Colon (tissue), 2 donors: ENCODE measurements around the gene MIPOL1.

Experiments used
- FAIRE-seq: peaks from 2 replicates; lab custom pipeline; 2012; peaks lifted over from hg19 to GRCh38; lab: Jason Lieb, UNC
- donor health status: control.
- donor health status: control.

The MIPOL1 gene

GRCh38 chr14:37464192-37464858 is 266.6 kb downstream of the MIPOL1 start:
- no peak for FAIRE-seq

- FAIRE-seq, result peak; percentile 68
Measured at GRCh38 chr14:37466003-37466622, 268.4 kb downstream of the MIPOL1 start.

DNA sequence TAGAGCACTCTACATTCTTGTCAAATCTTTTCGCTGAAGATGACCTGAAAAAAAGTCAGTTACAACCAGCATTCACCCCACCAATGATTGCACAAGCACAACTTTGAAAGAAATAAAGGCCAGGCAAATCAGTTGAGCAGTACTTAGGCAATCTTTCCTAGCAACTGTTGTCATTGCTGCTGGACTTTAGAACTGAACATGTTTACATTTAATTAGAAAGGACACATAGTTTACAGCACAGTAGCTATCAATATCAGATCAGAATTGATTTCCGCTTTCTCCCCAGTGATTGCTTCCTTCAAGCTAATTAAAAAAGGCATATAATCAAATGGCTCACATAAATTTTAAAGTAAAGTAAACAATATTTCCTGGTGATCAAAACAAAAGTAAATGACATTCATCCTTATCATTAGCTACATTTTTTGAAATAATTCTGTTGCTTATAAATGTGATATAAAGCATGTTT is 268.9 kb downstream of the MIPOL1 start:
- FAIRE-seq, result peak; percentile 69

DNA sequence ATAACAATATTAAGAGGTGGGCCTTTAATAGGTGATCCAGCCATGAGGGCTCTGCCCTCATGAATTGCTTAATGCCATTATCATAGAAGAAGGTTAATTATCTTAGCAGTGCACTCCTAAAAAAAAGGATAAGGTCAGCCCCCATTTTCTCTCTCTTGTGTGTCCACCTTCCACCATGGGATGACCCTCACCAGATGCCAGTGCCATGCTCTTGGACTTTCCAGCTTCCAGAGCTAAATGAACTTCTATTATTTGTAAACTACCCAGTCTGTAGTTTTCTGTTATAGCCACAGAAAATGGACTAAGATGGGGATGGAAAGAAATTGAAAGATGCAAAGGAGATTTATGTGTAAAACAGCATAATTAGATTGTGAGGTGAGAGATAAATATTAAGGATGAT is 271.9 kb downstream of the MIPOL1 start:
- FAIRE-seq, result no peak

DNA sequence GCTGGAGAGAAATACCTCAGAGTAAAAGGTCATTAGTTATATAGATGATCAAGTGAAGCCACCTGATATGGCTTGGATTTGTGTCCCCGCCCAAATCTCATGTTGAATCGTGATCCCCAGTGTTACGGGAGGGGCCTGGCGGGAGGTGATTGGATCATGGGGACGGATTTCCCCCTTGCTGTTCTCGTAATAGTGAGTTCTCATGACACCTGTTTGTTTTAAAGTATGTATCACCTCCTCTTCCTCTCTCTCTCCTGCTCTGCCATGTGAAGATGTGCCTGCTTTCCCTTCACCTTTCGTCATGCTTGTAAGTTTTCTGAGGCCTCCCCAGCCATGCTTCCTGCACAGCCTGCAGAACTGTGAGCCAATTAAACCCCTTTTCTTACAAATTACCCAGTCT is 272.5 kb downstream of the MIPOL1 start:
- FAIRE-seq, result no peak

GRCh38 chr14:37472906-37473305 is 275.2 kb downstream of the MIPOL1 start:
- no peak for FAIRE-seq

DNA sequence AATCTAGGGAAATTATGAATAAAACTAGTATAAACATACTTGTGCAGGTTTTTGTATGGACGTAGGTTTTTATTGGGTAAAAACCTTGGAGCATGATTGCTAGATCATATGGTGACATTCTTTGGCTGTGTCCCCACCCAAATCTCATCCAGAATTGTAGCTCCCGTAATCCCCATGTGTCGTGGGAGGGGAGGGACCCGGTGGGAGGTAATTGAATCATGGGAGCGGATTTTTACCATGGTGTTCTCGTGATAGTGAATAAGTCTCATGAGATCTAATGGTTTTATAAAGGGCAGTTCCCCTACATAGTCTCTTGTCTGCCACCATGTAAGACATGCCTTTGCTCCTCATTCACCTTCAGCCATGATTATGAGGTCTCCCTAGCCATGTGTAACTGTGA is 276.5 kb downstream of the MIPOL1 start:
- no peak for FAIRE-seq

- FAIRE-seq, result no peak
Measured at GRCh38 chr14:37480446-37481290, 282.9 kb downstream of the MIPOL1 start.

DNA sequence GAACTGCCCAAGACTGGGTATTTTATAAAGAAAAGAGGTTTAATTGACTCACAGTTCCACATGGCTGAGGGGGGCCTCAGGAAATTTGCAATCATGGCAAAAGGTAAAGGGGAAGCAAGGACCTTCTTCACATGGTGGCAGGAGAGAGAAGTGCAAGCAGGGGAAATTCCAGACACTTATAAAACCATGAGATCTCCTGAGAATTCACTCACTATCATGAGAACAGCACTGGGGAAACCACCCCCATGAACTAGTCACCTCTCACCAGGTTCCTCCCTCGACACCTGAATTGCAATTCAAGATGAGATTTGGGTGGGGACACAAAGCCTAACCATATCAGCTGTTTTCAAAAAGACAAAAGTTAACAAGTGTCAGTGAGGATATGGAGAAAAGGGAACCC is 284.7 kb downstream of the MIPOL1 start:
- no peak for FAIRE-seq

DNA sequence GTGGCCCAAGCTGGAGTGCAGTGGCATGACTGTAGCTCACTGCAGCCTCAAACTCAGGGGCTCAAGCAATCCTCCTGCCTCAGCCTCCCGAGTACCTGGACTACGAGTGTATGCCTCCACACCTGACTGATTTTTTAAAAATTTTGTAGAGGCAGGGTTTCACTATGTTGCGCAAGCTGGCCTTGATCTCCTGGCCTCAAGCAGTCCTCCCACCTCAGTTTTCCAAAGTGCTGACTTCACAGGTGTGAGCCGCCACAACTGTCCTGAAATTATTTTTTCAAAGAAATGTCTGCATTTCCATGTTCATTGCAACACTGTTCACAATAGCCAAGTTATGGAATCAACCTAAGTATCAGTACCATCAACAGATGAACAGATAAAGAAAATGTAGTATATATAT is 285.9 kb downstream of the MIPOL1 start:
- FAIRE-seq, result no peak

DNA sequence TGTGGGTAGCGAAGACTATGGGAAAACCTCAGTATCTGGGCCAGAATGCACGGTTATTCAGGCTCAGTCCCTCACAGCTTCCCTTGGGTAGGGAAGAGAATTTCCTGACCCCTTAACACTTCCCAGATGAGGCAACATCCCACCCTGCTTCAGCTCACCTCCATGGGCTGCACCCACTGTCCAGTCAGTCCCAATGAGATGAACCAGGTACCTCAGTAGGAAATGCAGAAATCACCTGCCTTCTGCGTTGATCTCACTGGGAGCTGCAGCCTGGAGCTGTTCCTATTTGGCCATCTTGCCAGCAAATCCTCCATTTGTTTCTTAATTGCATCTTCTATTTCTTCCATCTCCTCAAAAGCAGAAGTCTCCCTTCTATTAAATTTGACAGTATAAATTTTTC is 292.9 kb downstream of the MIPOL1 start:
- FAIRE-seq, result no peak

DNA sequence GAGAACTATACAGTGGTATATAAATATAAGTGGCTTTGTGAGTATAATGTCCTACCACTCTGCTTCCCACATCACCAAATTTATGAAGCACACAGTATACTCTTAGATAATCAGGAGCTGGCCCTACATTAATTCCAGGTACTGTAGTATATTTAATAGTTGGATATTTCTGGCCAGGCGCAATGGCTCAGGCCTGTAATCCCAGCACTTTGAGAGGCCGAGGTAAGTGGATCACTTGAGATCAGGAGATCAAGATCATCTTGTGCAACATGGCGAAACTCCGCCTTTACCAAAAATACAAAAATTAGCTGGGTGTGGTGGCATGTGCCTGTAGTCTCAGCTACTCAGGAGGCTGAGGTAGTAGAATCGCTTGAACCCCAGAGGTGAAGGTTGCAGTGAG is 293.3 kb downstream of the MIPOL1 start:
- no peak for FAIRE-seq

GRCh38 chr14:37493606-37494005 is 295.9 kb downstream of the MIPOL1 start:
- FAIRE-seq, result no peak

DNA sequence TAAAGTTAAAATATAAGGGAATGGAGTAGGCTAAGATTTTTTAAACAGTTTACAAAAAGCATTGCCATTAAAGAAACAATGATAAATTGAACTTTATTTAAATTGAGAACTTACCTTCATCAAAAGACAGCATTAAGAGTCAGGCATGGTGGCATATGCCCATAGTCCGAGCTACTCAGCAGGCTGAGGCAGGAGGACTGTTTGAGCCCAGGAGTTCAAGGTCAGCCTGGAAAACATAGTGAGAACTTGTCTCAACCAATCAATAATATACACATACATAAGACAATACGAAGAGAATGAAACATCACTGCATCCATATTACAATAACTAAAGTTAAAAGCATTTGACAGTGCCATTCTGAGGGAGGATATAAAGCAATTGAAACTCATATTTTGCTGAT is 299.7 kb downstream of the MIPOL1 start:
- FAIRE-seq, result no peak

- no peak for FAIRE-seq
Measured at GRCh38 chr14:37501877-37502276, 304.1 kb downstream of the MIPOL1 start.

GRCh38 chr14:37508503-37508902 is 310.8 kb downstream of the MIPOL1 start:
- no peak for FAIRE-seq

GRCh38 chr14:37512173-37512572 is 314.4 kb downstream of the MIPOL1 start:
- no peak for FAIRE-seq

DNA sequence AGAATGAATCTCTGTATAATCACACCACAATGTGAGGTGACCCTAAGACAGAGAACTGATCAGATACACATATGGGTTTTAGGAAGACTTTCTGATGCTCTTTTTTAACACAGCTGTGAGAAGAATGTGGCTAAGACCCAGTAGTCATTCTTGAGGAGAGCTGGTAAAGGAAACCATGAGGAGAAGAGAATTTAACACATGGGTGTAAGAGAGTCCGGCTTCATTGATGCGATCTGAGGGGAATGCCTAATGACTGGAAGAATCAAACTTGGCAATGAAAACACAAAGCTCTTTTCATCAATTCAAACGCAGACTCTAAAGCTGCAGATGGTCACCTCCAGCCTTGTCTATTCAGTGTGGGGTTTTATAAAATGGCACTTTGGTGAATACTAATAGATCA is 318.0 kb downstream of the MIPOL1 start:
- no peak for FAIRE-seq

- no peak for FAIRE-seq
Measured at GRCh38 chr14:37526994-37527393, 329.3 kb downstream of the MIPOL1 start.

DNA sequence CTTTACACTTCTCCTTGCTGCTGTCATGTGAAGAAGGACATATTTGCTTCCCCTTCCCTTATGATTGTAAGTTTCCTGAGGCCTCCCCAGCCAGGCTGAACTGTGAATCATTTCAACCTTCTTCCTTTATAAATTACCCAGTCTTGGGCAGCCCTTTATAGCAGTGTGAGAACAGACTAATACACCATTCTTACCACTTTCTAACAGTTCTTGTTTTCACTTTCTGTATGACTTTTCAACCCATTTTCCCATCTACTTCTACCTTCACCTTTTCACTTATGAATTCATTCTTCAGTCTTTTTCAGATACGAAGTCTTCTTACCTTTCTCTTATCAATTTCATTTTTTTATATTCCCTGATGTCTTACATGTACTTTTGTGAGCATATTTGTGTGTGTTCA is 342.3 kb downstream of the MIPOL1 start:
- no peak for FAIRE-seq

DNA sequence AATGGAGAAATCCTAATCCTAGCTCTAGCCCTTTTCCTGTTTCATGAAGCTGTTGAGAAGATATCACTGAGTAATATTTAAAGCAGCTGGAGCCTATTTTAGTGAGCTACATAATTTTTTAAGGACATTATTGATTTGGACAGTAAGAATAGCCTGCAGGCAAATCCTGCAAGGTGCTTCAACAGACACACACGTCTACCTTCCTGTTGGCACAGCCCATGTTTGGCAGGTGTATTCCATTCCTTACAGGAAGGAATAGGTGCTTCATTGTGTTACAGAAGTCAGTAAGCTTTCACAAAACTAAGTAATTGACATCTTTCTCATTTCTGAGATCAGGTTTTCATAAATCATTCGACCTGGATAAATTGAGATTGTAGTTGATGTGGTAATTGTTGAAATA is 346.7 kb downstream of the MIPOL1 start:
- no peak for FAIRE-seq

- FAIRE-seq, result no peak
Measured at GRCh38 chr14:37545174-37545573, 347.4 kb downstream of the MIPOL1 start.
